Measurements from ENCODE around the gene CYBB.

The CYBB gene

DNA sequence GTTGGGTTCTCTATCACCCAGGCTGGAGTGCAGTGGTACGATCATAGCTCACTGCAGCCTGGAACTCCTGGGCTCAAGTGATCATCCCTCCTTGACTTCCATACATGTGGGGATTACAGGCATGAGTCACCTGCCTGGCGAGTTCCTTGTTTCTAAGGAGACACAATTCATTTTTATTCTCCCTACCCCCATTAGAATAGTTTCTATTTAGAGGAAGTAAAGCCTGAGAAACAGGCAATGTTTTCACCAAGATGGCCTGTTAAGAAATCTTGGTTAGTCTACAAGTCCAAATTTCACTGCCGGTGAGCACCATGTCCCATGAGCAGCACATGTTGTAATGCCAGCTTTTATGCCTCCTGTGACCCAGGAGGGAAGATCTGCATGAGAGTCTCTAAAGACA is 5.7 kb downstream of the CYBB start:
- no peak for DNase-seq

DNA sequence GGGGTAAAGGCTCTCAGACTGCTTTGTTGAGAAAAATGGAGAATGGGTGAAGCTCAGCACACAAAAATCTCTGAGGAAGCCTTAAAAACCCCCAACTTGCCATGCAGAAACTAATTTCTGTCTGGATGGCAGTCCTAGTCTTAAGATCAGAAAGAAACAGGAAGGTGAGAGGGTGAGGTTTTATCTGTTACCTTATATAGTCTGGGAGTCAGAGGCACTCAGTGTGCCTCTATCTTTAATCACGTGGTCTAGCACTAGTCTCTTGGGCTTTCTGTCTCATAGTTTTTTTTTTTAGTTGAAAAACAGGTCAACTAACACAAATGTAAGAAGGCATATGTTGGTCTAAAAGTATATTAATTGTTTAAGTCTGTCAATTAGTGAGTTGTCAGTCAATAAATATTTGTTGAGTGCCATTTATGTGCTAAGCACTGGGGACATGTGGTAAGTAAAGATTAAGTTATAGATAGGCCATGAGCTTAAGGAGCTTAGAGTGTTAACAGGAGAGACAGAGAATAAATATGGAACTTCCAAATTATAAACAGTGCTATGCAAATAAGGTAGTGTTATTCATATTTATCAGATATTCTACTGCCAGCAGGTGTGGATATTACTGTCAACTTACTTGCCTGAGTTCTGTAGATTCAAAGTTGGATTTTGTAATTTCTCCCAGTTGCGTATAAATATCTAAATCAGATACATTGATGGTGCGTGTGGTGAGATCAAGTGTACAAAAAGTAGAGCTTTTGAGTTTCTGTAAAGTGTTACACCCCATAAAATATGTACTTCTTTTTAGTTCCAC is 7.0 kb downstream of the CYBB start:
- no peak for DNase-seq

- no peak for DNase-seq
Observed at GRCh38 chrX:37787423-37787869, 7.6 kb downstream of the CYBB start.

GRCh38 chrX:37796310-37796709 is 16.5 kb downstream of the CYBB start:
- no peak for DNase-seq

DNA sequence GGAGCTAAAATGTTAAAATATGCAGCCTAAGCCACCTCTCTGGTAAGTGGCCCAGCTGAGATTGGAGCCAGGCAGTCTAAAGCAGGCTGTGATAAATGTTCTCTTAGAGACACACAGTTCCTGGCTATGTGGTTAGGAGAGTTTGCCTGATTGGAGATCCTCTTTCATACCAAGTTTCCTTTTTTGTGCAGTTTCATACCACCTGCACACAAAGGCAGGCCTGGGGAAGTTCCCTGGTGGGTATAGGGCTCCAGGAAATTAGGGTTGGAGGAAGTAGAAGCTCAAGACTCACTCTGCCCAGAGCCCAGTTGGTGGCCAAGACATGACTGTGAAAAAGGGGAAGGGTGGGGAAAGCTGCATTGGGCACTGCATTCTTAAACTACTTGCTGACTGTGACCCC is 16.9 kb downstream of the CYBB start:
- DNase-seq: peak in 15 of 58 donors; percentile 0 to 31 (median 7)

- DNase-seq: no peak
Observed at GRCh38 chrX:37799936-37800335, 20.1 kb downstream of the CYBB start.

DNA sequence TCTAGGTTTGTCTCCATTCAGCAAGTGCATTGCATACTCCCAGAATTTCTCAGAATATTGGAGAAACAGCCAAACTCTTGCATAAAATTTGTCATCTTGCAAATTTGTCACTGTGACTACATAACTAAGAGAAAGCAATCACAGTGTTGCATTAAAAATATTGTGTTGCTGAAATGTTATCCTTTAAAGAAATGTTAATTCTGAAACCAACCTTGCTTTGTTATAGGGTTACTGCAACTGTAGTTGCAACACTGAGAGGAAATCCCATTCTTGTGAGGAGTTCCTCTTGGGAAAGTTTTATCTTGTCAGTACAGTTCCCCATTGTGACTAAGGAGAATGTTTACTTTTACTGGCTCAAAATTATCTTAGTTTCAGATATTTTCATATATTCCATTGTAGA is 20.9 kb downstream of the CYBB start:
- no peak for DNase-seq

GRCh38 chrX:37802028-37802427 is 22.2 kb downstream of the CYBB start:
- DNase-seq: no peak

GRCh38 chrX:37803057-37803456 is 23.2 kb downstream of the CYBB start:
- DNase-seq: no peak

GRCh38 chrX:37809970-37810369 is 30.1 kb downstream of the CYBB start:
- DNase-seq: no peak

DNA sequence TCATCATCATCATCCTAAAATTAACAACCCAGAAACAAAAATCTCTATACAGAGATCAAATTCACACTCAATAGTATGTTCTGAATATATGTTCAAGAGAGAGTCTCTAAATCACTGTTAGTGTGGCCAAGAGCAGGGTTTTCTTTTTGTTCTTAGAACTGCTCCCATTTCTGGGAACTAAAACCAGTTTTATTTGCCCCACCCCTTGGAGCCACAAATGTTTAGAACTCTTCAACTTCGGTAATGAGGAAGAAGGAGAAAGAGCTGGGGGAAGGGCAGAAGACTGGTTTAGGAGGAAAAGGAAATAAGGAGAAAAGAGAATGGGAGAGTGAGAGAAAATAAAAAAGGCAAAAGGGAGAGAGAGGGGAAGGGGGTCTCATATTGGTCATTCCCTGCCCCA is 32.3 kb downstream of the CYBB start:
- DNase-seq: no peak

- DNase-seq: no peak
Observed at GRCh38 chrX:37813570-37813969, 33.7 kb downstream of the CYBB start.

DNA sequence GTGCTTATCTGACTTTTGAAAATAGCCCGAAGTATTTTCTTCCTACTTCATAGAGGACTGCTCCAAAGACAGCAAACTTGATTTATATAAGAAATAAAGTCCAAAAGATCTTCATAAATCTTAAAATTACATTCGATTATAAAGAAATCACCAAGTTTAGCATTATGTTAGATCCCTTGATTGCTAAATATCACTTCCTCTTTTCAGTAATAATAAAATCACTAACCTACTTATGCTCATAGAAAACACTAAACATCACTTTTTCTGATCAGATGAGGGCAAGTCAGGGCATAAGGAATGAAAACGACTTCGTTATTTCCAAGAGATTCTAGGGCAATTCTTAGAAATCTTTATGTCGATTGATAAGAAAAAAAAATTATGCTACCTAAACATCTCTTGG is 35.5 kb downstream of the CYBB start:
- DNase-seq: no peak

- DNase-seq: no peak
Observed at GRCh38 chrX:37816766-37817165, 36.9 kb downstream of the CYBB start.

GRCh38 chrX:37817176-37817575 is 37.3 kb downstream of the CYBB start:
- DNase-seq: no peak

GRCh38 chrX:37817579-37817978 is 37.7 kb downstream of the CYBB start:
- no peak for DNase-seq

GRCh38 chrX:37818031-37818430 is 38.2 kb downstream of the CYBB start:
- DNase-seq: no peak

- DNase-seq: no peak
Observed at GRCh38 chrX:37820646-37821045, 40.8 kb downstream of the CYBB start.

- no peak for DNase-seq
Observed at GRCh38 chrX:37824491-37825214, 44.8 kb downstream of the CYBB start.

GRCh38 chrX:37825215-37825842 is 45.5 kb downstream of the CYBB start:
- peak in 21 of 58 donors; percentile 0 to 53 (median 2) for DNase-seq

GRCh38 chrX:37829721-37830120 is 49.9 kb downstream of the CYBB start:
- DNase-seq: no peak

DNA sequence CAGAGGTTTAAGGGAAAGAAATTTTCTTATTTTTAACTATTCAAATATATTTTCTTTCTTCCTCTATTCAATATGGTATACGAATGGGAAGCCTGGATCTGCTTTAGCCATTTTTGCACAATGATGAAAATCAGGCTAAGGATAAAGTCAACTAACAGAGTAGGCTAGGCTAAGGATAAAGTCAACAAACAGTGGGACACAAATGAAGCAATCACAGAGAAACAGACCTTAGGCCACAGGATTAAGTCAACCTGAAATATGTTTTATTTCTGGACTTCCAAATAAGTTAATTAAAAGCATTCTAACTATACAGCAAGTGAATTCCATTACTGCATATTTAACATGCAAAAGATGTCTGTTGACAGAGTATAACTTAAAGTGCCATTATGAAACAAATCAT is 50.5 kb downstream of the CYBB start:
- no peak for DNase-seq
